Measurements from ENCODE around the gene FOXD4L1. TPM values are rescaled to one million over a fixed set of nuclear protein-coding genes. Genes with fewer than 3 reads are reported as not detected.
"Not testable (repeated sequence)": the region's sequence is repeated elsewhere in the genome, so short reads cannot be mapped to it uniquely, and the experiment has no call there.

The FOXD4L1 gene
- polyA plus RNA-seq (2013, experiment 1 of 2), result 0.01 TPM
- not detected for polyA plus RNA-seq (2013, experiment 2 of 2)

- H3K9me3 ChIP-seq (ENCODE audit: control insufficient read depth, low read length); H2AFZ ChIP-seq (ENCODE audit: low read depth, low read length); H3K14ac ChIP-seq (ENCODE audit: low read length in 2 of 2); H2BK15ac ChIP-seq (ENCODE audit: low read depth, poor library complexity, severe bottlenecking); H3K4me1 ChIP-seq (ENCODE audit: control insufficient read depth, insufficient read depth, low read depth, low read length); H2BK12ac ChIP-seq (ENCODE audit: low read length in 2 of 2); H2BK5ac ChIP-seq (ENCODE audit: low read depth, low read length, poor library complexity, severe bottlenecking); H3K79me1 ChIP-seq (replicated peaks; ENCODE audit: low read length, poor library complexity, severe bottlenecking); H2AK5ac ChIP-seq (ENCODE audit: low read length, severe bottlenecking); H3K4me2 ChIP-seq (ENCODE audit: low read length, poor library complexity, severe bottlenecking); H3K23ac ChIP-seq (ENCODE audit: low read length in 2 of 2); DNase-seq; H3K9ac ChIP-seq (ENCODE audit: low read length); H4K8ac ChIP-seq (ENCODE audit: low read length); H2BK120ac ChIP-seq (ENCODE audit: low read depth, low read length); H4K91ac ChIP-seq (ENCODE audit: low read length); H3K18ac ChIP-seq (ENCODE audit: low read depth in 1 of 2, low read length in 2 of 2); H3K4ac ChIP-seq (ENCODE audit: low read depth in 1 of 2, low read length in 2 of 2); H3K36me3 ChIP-seq (ENCODE audit: control insufficient read depth in 1 of 2, insufficient read depth in 2 of 2, low read depth in 1 of 2, low read length in 2 of 2); H3K27ac ChIP-seq (ENCODE audit: low read length, poor library complexity, severe bottlenecking); H3K4me3 ChIP-seq (ENCODE audit: insufficient read depth in 1 of 2, low read depth in 1 of 2, low read length in 2 of 2): not testable (repeated sequence)
- WGBS, result 29% methylated on average over 1 of the region's 4 CpGs
- H3K27me3 ChIP-seq (ENCODE audit: control insufficient read depth in 1 of 2, insufficient read depth in 1 of 2, low read length in 2 of 2), result peaks cover 6 to 18% of the 10 kb centered on the region in 2 experiments
These were observed at the start of gene FOXD4L1 for GRCh38 chr2:113498365-113498764. TSS of gene FOXD4L1 (plus strand) at chr2:113498665. CDS start at chr2:113499257, 592 bp downstream.

- not testable (repeated sequence) for H3K4me1 ChIP-seq (ENCODE audit: control insufficient read depth, insufficient read depth, low read depth, low read length); H2BK12ac ChIP-seq (ENCODE audit: low read length in 2 of 2); H3K4me3 ChIP-seq (ENCODE audit: insufficient read depth in 1 of 2, low read depth in 1 of 2, low read length in 2 of 2); H2AFZ ChIP-seq (ENCODE audit: low read depth, low read length); H3K9ac ChIP-seq (ENCODE audit: low read length); H2AK5ac ChIP-seq (ENCODE audit: low read length, severe bottlenecking); H3K79me1 ChIP-seq (replicated peaks; ENCODE audit: low read length, poor library complexity, severe bottlenecking); H2BK15ac ChIP-seq (ENCODE audit: low read depth, poor library complexity, severe bottlenecking); H2BK5ac ChIP-seq (ENCODE audit: low read depth, low read length, poor library complexity, severe bottlenecking); H3K18ac ChIP-seq (ENCODE audit: low read depth in 1 of 2, low read length in 2 of 2); H2BK120ac ChIP-seq (ENCODE audit: low read depth, low read length); H3K9me3 ChIP-seq (ENCODE audit: control insufficient read depth, low read length); H3K14ac ChIP-seq (ENCODE audit: low read length in 2 of 2); DNase-seq; H4K8ac ChIP-seq (ENCODE audit: low read length); H3K27ac ChIP-seq (ENCODE audit: low read length, poor library complexity, severe bottlenecking); H3K4ac ChIP-seq (ENCODE audit: low read depth in 1 of 2, low read length in 2 of 2); H3K36me3 ChIP-seq (ENCODE audit: control insufficient read depth in 1 of 2, insufficient read depth in 2 of 2, low read depth in 1 of 2, low read length in 2 of 2); H4K91ac ChIP-seq (ENCODE audit: low read length); H3K4me2 ChIP-seq (ENCODE audit: low read length, poor library complexity, severe bottlenecking); H3K23ac ChIP-seq (ENCODE audit: low read length in 2 of 2); H3K27me3 ChIP-seq (ENCODE audit: control insufficient read depth in 1 of 2, insufficient read depth in 1 of 2, low read length in 2 of 2)
These were observed 32.7 kb upstream of the FOXD4L1 start for GRCh38 chr2:113465770-113466169.

GRCh38 chr2:113476688-113477368 lies 21.6 kb upstream of the FOXD4L1 start:
- not testable (repeated sequence) for H4K8ac ChIP-seq (ENCODE audit: low read length); H3K23ac ChIP-seq (ENCODE audit: low read length in 2 of 2); H3K4me3 ChIP-seq (ENCODE audit: insufficient read depth in 1 of 2, low read depth in 1 of 2, low read length in 2 of 2); H3K36me3 ChIP-seq (ENCODE audit: control insufficient read depth in 1 of 2, insufficient read depth in 2 of 2, low read depth in 1 of 2, low read length in 2 of 2); H2AFZ ChIP-seq (ENCODE audit: low read depth, low read length); H3K9ac ChIP-seq (ENCODE audit: low read length); H3K4me1 ChIP-seq (ENCODE audit: control insufficient read depth, insufficient read depth, low read depth, low read length); H2BK5ac ChIP-seq (ENCODE audit: low read depth, low read length, poor library complexity, severe bottlenecking); H2BK12ac ChIP-seq (ENCODE audit: low read length in 2 of 2); H3K4me2 ChIP-seq (ENCODE audit: low read length, poor library complexity, severe bottlenecking); H2BK15ac ChIP-seq (ENCODE audit: low read depth, poor library complexity, severe bottlenecking); H2BK120ac ChIP-seq (ENCODE audit: low read depth, low read length); H3K4ac ChIP-seq (ENCODE audit: low read depth in 1 of 2, low read length in 2 of 2); H2AK5ac ChIP-seq (ENCODE audit: low read length, severe bottlenecking); H3K18ac ChIP-seq (ENCODE audit: low read depth in 1 of 2, low read length in 2 of 2); H3K79me1 ChIP-seq (replicated peaks; ENCODE audit: low read length, poor library complexity, severe bottlenecking); DNase-seq; H3K9me3 ChIP-seq (ENCODE audit: control insufficient read depth, low read length); H3K27me3 ChIP-seq (ENCODE audit: control insufficient read depth in 1 of 2, insufficient read depth in 1 of 2, low read length in 2 of 2); H4K91ac ChIP-seq (ENCODE audit: low read length); H3K27ac ChIP-seq (ENCODE audit: low read length, poor library complexity, severe bottlenecking); H3K14ac ChIP-seq (ENCODE audit: low read length in 2 of 2)
- WGBS, result 26% methylated on average over 4 of the region's 24 CpGs

- not testable (repeated sequence) for H3K9me3 ChIP-seq (ENCODE audit: control insufficient read depth, low read length); H3K27me3 ChIP-seq (ENCODE audit: control insufficient read depth in 1 of 2, insufficient read depth in 1 of 2, low read length in 2 of 2); H2BK12ac ChIP-seq (ENCODE audit: low read length in 2 of 2); H3K4me3 ChIP-seq (ENCODE audit: insufficient read depth in 1 of 2, low read depth in 1 of 2, low read length in 2 of 2); H2AK5ac ChIP-seq (ENCODE audit: low read length, severe bottlenecking); H3K4me2 ChIP-seq (ENCODE audit: low read length, poor library complexity, severe bottlenecking); H3K4me1 ChIP-seq (ENCODE audit: control insufficient read depth, insufficient read depth, low read depth, low read length); H2AFZ ChIP-seq (ENCODE audit: low read depth, low read length); H2BK15ac ChIP-seq (ENCODE audit: low read depth, poor library complexity, severe bottlenecking); H2BK5ac ChIP-seq (ENCODE audit: low read depth, low read length, poor library complexity, severe bottlenecking); H3K18ac ChIP-seq (ENCODE audit: low read depth in 1 of 2, low read length in 2 of 2); H3K27ac ChIP-seq (ENCODE audit: low read length, poor library complexity, severe bottlenecking); H3K14ac ChIP-seq (ENCODE audit: low read length in 2 of 2); H3K4ac ChIP-seq (ENCODE audit: low read depth in 1 of 2, low read length in 2 of 2); H4K8ac ChIP-seq (ENCODE audit: low read length); H3K9ac ChIP-seq (ENCODE audit: low read length); H3K36me3 ChIP-seq (ENCODE audit: control insufficient read depth in 1 of 2, insufficient read depth in 2 of 2, low read depth in 1 of 2, low read length in 2 of 2); H3K23ac ChIP-seq (ENCODE audit: low read length in 2 of 2); H2BK120ac ChIP-seq (ENCODE audit: low read depth, low read length); H4K91ac ChIP-seq (ENCODE audit: low read length); H3K79me1 ChIP-seq (replicated peaks; ENCODE audit: low read length, poor library complexity, severe bottlenecking); DNase-seq
- WGBS, result 94% methylated on average over 2 of the region's 13 CpGs
These were observed 1.9 kb upstream of the FOXD4L1 start for GRCh38 chr2:113496527-113496926.
